Epithelial cell of proximal tubule (primary cell): Measurements from ENCODE around the gene EML1. TPM values are rescaled to one million over a fixed set of nuclear protein-coding genes. Genes with fewer than 3 reads are reported as not detected.

ENCODE experiments used
- DNase-seq: peaks from one replicate; pipeline ENCODE4 v3.0.0-alpha.2; 2011; ENCODE audit warnings: low read depth
- H3K4me3 ChIP-seq: 2 replicates; pipeline ENCODE4 v1.5.1; 2011; ENCODE audit warnings: low read depth, mild to moderate bottlenecking, low read length
- total RNA-seq: library from RNA; depleted of rRNA; stranded (reverse); fragments of >200 nt; gene quantifications from 2 replicates; pipeline ENCODE4 v1.2.3, GENCODE V29; 2015
- TF ChIP-seq, protein P1 (sequence below): conservative IDR thresholded peaks from 2 replicates; pipeline ENCODE4 v1.5.1; 2012; ENCODE audit warnings: low read depth, mild to moderate bottlenecking, low read length

EML1 gene
- total RNA-seq, 1 donor from 2014 or later = 25.1 TPM

DNA sequence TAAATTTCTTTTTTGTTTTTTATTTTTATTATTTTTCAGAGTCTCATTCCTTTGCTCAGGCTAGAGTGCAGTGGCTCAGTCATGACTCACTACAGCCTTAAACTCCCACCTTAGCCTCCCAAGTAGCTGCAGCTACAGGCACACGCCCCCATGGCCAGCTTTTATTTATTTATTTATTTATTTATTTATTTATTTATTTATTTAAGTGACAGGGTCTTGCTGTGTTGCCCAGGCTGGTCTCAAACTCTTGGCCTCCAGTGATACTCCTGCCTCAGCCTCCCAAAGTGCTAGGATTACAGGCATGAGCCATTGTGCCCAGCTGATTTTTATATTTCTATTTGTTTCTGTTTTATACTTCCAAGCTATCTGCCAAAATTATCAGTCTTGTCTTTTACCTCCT lies 182.8 kb downstream of the EML1 start:
- DNase-seq = no peak
- no peak overlapping the region for H3K4me3 ChIP-seq
- TF ChIP-seq, protein P1, sequence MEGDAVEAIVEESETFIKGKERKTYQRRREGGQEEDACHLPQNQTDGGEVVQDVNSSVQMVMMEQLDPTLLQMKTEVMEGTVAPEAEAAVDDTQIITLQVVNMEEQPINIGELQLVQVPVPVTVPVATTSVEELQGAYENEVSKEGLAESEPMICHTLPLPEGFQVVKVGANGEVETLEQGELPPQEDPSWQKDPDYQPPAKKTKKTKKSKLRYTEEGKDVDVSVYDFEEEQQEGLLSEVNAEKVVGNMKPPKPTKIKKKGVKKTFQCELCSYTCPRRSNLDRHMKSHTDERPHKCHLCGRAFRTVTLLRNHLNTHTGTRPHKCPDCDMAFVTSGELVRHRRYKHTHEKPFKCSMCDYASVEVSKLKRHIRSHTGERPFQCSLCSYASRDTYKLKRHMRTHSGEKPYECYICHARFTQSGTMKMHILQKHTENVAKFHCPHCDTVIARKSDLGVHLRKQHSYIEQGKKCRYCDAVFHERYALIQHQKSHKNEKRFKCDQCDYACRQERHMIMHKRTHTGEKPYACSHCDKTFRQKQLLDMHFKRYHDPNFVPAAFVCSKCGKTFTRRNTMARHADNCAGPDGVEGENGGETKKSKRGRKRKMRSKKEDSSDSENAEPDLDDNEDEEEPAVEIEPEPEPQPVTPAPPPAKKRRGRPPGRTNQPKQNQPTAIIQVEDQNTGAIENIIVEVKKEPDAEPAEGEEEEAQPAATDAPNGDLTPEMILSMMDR = no peak

DNA sequence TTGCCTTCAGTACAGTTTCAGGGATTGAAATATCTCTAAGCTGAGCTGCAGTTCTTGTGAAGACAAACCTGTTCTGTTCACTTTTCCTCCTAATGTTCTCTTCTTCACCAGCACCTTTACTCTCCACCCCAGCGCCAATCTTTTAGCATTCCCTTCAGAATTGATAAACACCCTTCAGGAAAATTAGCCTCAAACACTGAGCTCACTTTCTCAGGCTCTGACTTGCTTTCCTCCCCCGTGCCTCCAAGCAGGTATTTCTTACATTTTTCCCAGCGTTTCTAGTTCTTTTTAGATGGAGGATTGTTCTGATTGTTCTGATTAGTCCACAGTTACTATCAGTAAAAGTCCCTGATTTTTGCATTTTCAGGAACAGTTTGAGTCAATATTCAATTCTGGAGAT lies 183.5 kb downstream of the EML1 start:
- no peak overlapping the region for H3K4me3 ChIP-seq
- TF ChIP-seq, protein P1 = no peak
- DNase-seq = no peak

DNA sequence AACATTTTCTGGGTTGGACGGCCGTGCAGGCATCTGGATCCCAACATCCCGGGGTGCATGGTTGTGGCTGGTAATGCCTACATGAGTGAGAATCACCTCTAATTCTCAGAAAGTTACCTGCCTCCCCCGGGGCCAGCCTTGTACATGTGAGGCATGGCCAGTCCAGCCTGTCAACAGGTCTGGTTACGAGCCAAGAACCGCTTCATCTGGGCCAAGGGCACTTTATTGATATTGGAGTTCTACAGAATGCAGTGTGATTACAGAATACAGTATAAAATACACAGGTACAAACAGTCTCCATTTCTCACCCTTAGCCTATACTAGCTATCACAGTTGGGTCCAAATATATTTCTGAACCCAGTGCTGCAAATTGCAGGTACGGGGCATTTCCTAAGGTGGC lies 187.1 kb downstream of the EML1 start:
- DNase-seq = no peak
- no peak overlapping the region for H3K4me3 ChIP-seq
- TF ChIP-seq, protein P1 = no peak

DNA sequence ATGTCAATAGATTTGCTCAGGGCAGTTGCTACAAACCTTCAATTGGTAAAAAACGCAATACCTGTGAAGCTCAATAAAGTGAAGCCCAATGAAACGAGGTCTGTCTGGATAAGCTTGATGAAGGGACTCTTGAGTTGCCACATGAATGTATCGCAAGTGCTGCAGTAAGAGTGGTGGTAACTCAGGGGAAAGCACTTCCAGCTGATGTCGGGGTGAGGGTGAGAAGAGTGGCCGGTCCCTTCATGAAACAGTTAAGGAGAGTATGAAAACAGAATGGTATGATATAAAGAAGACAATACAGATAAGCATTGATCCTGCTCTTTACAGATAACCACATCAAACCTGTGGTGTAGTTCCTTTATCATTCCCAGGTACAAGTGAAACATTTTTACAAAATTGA lies 188.6 kb downstream of the EML1 start:
- no peak for DNase-seq
- H3K4me3 ChIP-seq = no peak overlapping the region
- TF ChIP-seq, protein P1 = no peak

DNA sequence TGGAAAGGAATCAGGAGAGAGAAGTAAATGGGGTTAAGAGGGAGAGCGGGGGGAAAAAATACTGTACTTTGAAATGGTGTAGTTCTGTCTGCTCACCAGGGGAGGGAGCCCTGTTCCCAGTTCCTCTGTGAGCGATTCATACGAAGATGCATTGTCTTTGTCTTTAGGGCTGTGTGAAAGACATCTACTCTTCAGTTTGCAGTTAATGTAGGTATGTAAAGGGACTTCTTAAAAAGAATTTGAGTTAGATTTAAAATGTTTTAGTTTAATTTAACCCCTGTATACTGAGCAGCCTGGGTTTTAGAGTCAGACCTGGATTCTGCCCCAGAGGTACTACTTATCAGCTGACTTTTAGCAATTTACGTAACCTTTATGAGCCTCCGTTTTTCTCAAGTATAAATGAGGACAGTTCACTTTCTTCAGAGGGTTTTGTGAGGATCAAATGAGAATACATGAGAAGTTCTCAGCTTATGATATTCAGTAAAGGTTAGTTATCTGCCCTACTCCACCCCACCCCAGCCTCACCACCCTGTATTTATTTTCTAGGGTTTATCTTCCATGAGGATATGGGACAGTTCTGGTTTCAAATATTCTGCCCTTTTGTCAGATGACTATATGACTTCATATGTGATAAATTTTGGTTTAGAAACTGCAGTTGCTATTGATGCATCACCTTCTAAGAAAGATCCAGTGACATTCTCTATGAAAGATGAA lies 189.5 kb downstream of the EML1 start:
- H3K4me3 ChIP-seq = no peak overlapping the region
- DNase-seq = peak; percentile 25
- TF ChIP-seq, protein P1 = peak; percentile 93

DNA sequence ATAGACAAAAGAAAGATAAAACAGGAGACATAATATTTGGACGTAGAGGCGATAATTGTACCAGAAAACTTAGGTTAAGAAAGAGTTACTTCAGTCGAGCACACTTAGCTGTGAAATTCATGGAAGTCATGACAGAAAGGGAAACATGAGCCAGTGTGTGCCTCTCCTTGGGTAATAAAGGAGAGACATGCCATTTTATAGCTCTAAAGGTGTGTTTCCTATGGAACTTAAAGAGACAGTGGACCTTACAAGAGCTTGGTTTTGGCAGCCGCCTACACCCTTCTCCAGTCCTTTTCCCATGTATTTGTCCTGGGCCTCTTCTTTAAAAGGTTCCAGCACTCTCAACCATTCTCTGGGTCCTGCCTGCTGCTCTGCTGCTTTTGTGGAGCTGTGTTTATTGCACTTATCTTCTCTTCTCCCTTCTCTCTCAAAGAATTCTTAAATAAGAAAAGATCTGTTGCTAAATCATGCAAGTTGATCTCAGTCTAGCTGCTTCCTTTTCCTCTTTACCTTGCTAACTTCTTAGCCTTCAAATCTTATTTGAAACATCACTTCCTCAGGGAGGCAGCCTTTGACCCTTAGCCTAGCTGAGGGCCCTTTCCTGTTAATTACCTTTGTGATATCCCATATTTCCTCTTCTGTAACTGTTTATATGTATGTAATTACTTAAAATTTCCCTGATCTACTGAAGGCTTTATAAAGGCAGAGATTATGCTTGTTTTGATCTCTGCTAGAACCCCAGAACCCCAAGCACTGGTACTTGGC lies 190.2 kb downstream of the EML1 start:
- no peak for DNase-seq
- H3K4me3 ChIP-seq = no peak overlapping the region
- TF ChIP-seq, protein P1 = no peak
